ENCODE measurements around the gene TTLL8.
"Not testable (repeated sequence)": the region's sequence is repeated elsewhere in the genome, so short reads cannot be mapped to it uniquely, and the experiment has no call there.

The TTLL8 gene

DNA sequence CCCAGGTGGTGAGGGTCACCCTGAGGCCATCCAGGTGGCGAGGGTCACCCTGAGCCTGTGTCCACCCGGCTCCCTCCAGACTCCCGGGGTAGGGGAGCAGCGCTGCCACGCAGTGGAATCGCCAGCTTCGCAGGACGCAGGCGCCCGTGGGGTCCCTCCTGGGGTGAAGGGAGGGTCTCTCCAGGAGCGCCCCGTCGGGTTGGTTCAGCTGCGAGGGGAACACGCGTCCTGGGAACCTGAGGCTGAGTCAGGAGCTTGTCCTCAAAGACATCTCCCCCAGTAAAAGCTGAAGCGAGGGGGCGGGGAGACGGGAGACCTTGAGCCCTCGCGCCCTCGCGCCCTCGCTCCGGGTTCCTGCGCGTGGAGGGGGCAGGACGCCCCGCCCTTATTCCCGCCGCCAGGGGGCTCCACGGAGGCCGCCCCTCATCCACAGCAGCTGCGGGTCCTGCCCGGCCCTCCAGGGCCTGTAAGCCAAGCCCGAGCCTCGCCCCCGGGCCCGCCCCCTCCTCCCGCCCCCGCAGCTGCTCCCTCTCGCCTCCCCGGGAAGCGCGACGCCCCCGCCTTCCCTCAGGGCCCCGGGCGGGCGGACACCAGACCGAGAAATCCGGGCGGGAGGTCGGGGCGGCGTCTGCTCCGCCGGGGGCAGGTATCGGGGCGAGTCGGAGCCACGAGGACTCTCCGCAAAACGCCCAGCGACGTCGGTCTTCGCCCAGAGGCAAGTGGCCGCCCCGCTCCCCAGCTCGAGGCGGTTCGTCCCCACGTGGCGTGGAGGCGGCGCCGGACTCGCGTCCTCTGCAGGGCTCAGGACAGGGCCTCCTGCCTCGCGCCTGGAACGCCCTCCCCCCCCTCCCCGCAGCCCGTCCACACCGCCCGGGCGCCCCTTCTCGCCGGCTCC is 74.7 kb downstream of the TTLL8 start:
- no peak for DNase-seq (ENCODE audit: low spot score)

DNA sequence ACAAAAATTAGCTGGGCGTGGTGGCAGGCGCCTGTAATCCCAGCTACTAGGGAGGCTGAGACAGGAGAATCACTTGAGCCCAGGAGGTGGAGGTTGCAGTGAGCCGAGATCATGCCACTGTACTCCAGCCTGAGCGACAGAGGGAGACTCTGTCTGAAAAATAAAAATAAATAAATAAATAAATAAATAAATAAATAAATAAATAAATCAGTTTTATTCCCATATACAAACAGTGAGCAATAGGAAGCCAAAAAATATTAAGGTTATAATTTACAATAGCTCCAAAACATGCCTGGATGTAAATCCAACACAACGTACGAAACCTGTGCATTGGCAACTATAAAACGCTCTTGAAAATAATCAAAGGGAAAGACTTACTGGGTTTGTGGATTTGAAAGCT is 76.3 kb downstream of the TTLL8 start:
- not testable (repeated sequence) for DNase-seq (ENCODE audit: low spot score)

DNA sequence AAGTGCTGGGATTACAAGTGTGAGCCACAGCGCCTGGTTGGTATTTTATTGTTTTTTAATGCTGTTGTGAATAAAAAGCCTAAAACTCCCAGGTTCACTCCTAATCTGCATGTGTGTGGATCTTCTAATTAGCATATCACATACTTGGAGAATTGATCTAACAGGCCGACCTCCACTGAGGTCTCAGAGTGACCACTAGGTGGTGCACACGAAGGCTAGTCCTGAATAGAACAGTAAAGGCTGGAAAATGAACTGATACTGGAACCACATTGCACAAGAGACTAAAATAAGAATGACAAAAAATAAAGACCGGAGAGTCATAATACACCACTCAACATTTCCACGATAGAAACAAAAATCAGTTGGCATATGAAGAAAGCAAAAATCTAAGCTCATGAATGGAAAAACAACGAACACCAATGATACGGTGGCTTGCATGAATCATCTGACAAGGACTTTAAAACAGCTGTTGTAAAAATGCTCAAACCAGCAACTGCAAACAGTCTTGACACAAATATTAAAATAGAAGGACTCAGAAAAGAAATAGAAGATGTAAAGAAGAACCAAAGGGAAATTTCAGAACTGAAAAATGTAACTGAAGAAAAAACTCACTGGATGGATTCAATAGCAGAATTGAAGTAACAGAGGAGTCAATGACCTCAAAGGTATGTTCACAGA is 78.4 kb downstream of the TTLL8 start:
- no peak for DNase-seq (ENCODE audit: low spot score)

DNA sequence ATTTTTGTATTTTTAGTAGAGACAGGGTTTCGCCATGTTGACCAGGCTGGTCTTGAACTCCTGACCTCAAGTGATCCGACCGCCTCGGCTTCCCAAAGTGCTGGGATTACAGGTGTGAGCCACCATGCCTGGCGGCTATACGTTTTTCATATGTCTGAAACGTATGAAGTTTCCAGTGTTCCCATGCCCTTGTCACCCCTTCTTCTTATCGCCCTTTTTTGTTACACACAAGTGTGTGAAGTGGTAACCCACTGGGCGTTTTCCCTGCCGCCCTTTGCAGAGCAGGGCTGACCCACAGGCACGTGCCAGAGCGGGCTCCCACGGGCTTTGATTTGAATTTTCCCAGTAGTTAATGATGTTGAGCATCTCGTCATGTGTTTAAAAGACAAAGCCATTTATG is 80.5 kb downstream of the TTLL8 start:
- DNase-seq (ENCODE audit: low spot score), result no peak

DNA sequence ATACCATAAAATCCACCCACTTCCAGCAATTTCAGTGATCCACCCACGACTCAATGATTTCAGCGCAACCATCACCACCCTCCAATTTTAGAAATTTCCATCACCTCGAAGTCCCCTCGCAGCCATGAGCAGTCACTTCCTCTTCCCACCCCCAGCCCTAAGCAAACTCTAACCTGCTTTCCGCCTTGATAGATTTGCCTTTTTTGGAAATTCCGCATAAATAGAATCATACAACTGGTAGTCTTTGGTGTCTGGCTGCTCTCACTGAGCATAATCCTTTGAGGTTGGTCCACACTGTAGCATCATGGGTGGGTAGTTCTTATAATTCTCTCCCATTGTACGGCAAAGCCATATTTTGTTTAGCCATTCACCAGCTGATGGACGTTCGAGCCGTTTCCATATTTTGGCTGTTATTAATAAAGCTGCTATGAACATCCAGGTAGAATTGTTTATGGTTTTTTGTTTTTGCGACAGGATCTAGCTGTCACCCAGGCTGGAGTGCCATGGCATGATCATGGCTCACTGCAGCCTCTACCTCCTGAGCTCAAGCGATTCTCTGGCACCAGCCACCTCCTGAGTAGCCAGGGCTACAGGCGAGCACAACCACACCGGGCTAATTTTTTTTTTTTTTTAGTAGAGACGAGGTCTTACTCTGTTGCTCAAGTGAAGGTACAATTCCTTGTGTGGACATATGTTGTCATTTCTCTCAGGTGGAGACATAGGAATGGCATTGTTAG is 81.5 kb downstream of the TTLL8 start:
- no peak for DNase-seq (ENCODE audit: low spot score)

DNA sequence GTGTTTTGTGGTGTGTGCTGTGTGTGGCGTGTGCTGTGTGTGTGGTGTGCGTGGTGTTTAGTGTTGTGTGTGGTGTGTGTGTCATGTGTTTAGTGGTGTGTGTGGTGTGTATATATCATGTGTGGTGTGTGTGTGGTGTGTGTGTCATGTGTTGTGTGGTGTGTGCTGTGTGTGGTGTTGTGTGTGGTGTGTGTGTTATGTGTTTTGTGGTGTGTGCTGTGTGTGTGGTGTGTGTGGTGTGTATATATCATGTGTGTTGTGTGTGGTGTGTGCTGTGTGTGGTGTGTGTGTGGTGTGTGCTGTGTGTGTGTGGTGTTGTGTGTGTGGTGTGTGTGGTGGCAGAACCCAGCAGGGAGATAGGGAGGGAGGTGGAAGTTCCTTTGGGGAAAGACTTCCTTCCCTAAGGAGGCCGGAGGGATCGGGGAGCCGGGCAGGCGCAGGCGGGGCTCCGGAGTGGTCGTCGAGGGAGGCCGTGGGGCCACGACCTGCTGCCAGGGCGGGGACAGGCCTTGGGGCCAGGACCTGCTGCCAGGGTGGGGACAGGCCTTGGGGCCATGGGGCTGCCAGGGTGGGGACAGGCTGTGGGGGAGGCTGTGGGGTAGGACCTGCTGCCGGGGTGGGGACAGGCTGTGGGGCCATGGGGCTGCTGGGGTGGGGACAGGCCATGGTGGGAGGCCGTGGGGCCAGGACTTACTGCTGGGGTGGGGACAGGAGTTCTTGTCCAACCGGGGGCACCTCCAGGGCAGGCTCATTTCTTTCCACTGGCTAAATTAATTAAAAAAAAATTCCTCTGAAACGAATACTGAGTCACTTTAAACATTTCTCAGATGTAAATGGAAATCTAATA is 82.3 kb downstream of the TTLL8 start:
- DNase-seq (ENCODE audit: low spot score), result no peak

DNA sequence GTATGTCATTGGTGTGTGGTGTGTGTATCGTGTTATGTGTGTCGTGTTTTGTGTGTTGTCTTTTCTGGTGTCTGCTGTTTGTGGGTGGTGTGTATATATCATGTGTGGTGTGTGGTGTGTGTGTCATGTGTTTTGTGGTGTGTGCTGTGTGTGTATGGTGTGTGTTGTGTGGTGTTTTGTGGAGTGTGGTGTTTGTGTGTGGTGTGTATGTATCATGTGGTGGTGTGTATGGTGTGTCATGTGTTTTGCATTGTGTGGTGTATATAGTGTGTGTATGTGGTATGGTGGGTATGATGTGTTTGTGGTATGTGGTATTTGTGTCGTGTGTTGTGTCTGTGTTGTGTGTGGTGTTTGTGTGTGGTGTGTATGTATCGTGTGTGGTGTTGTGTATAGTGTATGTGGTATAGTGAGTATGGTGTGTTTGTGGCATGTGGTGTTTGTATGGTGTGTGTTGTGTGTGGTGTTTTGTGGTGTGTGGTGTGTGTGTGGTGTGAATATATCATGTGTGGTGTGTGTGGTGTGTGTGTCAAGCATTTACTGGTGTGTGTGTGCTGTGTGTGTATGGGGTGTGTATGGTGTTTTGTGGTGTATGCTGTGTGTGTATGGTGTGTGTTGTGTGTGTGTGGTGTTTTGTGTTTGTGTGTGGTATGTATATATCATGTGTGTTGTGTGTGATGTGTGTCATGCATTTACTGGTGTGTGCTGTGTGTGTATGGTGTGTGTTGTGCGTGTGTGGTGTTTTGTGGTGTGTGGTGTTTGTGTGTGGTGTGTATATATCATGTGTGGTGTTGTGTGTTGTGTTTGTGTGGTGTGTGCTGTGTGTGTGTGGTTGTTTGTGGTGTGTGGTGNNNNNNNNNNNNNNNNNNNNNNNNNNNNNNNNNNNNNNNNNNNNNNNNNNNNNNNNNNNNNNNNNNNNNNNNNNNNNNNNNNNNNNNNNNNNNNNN is 84.8 kb downstream of the TTLL8 start:
- DNase-seq (ENCODE audit: low spot score), result no peak

DNA sequence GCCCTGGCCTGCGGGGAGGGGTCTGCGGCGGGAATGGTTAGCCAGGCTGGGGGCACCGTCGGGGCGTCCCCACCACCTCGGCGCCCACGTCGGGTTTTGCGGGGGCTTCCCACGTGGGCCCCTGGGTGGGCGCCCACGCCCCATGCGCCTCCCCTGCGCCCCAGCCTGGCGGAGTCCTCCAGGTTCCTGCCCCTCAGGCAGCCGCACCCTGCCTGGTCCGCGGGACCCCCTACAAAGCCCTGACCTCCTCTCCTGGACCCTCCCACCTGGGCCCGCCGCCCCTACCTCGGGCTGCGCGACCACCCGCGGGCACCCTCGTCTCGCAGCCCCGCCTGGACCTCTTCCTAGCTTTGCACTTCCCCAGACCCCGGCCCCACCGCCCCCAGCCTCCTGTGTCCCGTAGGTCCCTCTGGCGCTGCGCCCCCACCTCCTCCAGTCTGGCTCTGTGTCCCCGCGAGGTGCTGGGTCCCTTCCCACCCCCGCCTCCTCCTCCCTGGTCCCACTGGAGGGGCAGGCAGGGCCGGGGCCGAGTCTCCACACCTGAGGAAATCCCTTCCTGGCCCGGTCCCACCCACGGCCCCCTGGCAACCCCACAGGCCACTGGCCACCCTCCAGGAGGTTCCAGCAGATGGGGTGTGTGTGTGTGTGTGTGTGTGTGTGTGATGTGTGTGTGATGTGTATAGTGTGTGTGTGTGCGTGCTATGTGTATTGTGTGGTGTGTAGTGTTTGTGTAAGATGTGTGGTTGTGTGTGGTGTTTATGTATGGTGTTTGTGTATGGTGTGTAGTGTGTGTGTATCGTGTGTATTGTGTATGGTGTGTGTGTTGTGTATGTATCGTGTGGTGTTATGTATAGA is 85.7 kb downstream of the TTLL8 start:
- no peak for DNase-seq (ENCODE audit: low spot score)

DNA sequence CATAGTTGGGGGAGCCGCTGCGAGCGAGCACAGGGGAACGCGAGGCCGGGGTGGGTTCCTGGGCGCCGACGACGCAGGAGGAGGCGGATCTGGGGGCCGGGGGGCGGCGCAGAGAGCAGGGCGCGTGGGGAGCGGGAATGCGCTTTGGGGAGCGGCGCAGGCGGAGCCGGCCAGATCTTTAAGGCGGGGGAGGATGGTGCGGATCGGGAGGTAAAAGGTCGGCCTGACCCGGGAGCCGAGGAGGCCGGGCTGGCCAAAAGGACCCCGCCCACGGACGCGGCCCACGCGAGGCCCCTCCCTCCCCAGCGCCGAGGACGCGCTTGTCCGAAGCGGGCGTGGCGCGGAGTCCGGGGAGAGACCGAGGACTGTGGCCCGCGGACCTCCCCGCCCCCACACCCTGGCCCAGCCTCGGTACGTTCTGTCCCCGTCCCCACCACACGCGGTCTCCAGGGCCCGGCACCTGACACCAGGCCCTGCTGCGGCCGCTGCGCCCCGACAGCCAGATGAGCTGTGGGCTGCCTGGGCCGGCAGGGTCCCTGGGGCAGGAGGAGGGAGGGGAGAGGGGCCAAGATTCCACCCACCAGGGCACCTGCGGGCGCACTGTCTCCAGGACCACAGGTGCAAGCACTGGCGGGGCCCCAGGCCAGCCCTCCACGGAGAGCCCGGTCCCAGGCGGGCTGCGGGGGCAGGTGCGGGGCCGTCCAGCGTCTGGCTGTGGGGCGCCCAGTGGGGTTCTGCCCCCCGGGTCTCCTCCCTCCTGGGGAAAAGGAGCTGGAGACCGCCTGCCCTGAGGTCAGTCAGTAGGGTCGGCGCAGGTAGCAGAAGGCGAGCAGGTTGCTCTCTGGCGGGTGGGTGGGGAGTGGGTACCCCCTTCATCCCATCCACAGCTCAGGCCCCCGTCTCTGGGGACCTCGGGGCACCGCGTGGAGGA is 86.6 kb downstream of the TTLL8 start:
- no peak for DNase-seq (ENCODE audit: low spot score)

DNA sequence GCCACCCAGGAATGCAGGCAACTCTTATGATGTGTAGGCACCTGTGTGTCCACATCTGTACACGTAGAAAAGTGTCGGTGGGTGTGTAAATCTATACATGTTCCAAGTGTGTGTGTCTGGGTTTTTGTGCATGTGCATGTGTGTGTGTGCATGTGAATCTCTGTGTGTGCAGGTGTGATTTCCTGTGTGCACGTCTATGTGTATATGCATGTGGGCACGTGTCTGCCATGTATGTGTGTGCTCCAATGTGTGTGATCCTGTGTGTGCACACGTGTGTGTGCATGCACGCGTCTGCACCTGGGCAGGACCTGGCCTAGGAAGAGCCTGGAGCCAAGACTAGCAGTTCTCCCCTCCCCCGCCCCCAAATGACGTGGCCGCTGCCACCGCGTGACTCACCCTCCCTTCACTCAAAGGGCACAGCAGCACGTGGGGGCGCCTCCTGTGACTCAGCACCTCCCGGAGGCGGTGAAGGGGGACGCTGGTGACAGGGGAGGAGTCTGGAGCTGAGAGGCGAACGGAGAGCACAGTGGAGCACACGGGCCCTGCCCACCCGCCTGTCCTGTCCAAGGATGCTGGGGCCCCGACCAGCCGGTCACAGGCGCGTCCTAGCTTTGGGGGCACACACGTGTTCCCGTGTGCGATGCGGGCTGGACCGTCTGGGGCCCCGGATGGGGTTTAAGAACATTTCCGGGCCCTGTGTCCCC is 87.4 kb downstream of the TTLL8 start:
- DNase-seq (ENCODE audit: low spot score), result peak; percentile 89

DNA sequence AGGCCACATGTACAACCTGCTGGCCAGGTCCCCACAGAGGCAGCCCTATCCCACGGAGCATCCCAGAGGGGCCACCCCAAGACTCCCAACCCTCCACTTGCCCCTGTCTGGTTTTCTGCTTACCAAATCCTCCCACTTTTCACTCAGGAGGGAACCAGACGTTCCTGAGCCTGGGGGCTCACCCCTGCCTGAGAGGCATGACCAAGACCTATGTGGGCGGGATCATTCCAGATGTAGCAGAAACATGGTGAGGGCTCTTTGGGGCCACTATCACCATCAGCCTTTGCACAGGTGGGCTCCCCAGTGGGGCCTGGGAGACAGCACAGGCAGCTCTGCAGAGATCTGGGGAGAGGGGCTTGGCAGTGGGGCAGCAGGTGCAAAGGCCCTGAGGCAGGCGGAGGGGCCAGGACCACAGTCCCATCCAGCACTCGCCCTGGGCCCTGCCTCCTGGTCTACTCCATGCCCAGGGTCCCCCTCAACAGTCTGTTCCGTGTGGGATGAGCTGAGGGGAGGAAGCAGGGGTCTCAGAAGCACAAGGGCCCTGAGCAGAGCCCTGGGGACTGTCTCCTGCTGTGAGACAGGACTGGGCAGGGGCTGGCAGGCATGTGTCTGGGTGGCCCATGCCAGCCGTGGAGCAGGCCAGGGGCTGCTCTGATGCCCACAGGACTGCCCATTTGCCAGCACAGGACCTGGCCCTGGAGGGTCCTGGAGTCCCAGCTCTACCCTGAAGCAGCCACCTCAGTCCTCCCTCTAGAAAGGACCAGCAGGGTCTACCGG is 88.2 kb downstream of the TTLL8 start:
- no peak for DNase-seq (ENCODE audit: low spot score)

DNA sequence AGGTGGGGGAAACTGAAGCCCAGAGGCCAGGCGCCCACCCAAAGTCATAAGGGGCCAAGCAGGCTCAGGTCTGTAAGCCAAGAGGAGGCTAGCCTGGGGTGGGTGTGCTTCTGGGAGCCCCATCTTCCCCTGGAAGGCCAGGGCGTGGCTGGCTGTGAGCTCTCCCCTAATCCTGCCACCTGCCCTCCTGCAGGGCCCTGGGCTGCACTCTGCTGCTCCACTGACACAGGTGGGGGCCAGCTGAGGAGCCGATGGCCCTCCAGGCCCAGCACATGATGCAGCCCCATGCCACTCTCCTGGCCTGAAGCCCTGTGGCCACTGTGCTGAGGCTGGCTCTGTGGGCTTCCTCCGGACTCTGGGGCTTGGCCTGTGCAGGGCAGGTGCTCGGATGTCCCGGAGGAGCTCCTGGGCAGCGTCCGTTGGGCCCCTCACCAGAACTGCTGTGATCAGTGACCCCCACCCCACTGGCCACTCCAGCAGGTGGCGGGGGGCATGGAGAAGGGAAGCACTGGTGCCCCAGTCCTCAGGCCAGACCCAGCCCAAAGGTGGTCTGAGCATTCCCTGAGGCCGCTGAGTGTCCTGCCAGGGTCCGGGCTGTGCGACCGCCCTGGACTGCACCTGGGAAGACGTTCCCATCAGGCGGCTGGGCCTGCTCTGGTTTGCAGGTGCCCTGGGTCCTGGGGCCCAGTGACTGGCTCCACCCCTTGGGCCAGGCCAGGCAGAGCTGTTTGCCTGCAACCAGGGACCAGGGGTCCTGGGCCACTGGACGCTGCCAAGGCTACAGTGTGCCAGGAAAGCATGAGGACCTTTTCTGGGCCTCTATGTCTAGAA is 89.1 kb downstream of the TTLL8 start:
- DNase-seq (ENCODE audit: low spot score), result no peak

All from globus pallidus (tissue), 1 donor.